Measurements from ENCODE around the gene DRD5. TPM values are rescaled to one million over a fixed set of nuclear protein-coding genes. Genes with fewer than 3 reads are reported as not detected.
A peak's percentile ranks its signal among the peaks of the same experiment; 100 is the strongest.

The DRD5 gene
- total and polyA plus RNA-seq, 10 of the 15 experiments (the other 5 are each of a cell fraction or from before 2014, with no cell fraction given) = not detected

- no peak for TF ChIP-seq USF1 (IDR thresholded peaks at IDR 0.05; ENCODE audit: borderline replicate concordance, extremely low read length, insufficient read depth, low read depth, low read length)
- TF ChIP-seq ZBTB33 (IDR thresholded peaks at IDR 0.05) = no peak
- no peak for TF ChIP-seq ETV6 (conservative IDR thresholded peaks at IDR 0.05 in 1 of 2, IDR thresholded peaks at IDR 0.05 in 1 of 2; ENCODE audit: borderline replicate concordance in 1 of 2, low read depth in 1 of 2)
- TF ChIP-seq TBL1XR1 (IDR thresholded peaks at IDR 0.05; ENCODE audit: low read depth, low read length) = peak; percentile 68; the same call in 1 of the 2 replicates
- no peak for TF ChIP-seq SMC3 (IDR thresholded peaks at IDR 0.05; ENCODE audit: borderline replicate concordance, low read length)
- TF ChIP-seq POLR2A (IDR thresholded peaks at IDR 0.05; ENCODE audit: low read depth, low read length) = no peak
- no peak for TF ChIP-seq MEF2A (IDR thresholded peaks at IDR 0.05; ENCODE audit: insufficient read depth, low read depth, low read length)
- TF ChIP-seq BHLHE40 (IDR thresholded peaks at IDR 0.05; ENCODE audit: borderline replicate concordance in 1 of 2, low read depth in 2 of 2, low read length in 1 of 2) = peak; percentile 54 to 56; a peak in 3 of 4 replicates
- TF ChIP-seq TCF3 (IDR thresholded peaks at IDR 0.05; ENCODE audit: borderline replicate concordance, insufficient read depth, low read depth, low read length) = no peak
- no peak for TF ChIP-seq RAD51 (IDR thresholded peaks at IDR 0.05)
- no peak for TF ChIP-seq CREB1 (IDR thresholded peaks at IDR 0.05; ENCODE audit: low read depth)
- TF ChIP-seq KDM1A (IDR thresholded peaks at IDR 0.05; ENCODE audit: borderline replicate concordance) = no peak
- no peak for TF ChIP-seq ZNF274 (IDR thresholded peaks at IDR 0.05; ENCODE audit: insufficient read depth, insufficient read length)
- no peak for TF ChIP-seq E2F8 (IDR thresholded peaks at IDR 0.05; ENCODE audit: low read depth, partially characterized antibody)
- TF ChIP-seq, protein P1, sequence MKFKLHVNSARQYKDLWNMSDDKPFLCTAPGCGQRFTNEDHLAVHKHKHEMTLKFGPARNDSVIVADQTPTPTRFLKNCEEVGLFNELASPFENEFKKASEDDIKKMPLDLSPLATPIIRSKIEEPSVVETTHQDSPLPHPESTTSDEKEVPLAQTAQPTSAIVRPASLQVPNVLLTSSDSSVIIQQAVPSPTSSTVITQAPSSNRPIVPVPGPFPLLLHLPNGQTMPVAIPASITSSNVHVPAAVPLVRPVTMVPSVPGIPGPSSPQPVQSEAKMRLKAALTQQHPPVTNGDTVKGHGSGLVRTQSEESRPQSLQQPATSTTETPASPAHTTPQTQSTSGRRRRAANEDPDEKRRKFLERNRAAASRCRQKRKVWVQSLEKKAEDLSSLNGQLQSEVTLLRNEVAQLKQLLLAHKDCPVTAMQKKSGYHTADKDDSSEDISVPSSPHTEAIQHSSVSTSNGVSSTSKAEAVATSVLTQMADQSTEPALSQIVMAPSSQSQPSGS (IDR thresholded peaks at IDR 0.05; ENCODE audit: low read length) = no peak
- TF ChIP-seq LARP7 (IDR thresholded peaks at IDR 0.05) = no peak
- TF ChIP-seq NBN (IDR thresholded peaks at IDR 0.05) = no peak
- TF ChIP-seq, protein P2, sequence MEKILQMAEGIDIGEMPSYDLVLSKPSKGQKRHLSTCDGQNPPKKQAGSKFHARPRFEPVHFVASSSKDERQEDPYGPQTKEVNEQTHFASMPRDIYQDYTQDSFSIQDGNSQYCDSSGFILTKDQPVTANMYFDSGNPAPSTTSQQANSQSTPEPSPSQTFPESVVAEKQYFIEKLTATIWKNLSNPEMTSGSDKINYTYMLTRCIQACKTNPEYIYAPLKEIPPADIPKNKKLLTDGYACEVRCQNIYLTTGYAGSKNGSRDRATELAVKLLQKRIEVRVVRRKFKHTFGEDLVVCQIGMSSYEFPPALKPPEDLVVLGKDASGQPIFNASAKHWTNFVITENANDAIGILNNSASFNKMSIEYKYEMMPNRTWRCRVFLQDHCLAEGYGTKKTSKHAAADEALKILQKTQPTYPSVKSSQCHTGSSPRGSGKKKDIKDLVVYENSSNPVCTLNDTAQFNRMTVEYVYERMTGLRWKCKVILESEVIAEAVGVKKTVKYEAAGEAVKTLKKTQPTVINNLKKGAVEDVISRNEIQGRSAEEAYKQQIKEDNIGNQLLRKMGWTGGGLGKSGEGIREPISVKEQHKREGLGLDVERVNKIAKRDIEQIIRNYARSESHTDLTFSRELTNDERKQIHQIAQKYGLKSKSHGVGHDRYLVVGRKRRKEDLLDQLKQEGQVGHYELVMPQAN (conservative IDR thresholded peaks at IDR 0.05) = no peak
- no peak for TF ChIP-seq HCFC1 (IDR thresholded peaks at IDR 0.05; ENCODE audit: low read length)
- no peak for TF ChIP-seq SMARCA5 (IDR thresholded peaks at IDR 0.05)
- TF ChIP-seq RELA (IDR thresholded peaks at IDR 0.05; ENCODE audit: borderline replicate concordance, partially characterized antibody) = no peak
Measured at GRCh38 chr4:9812501-9813340, 31.3 kb downstream of the DRD5 start (continued).

All from GM12878 (cell line).